H1 (cell line): ENCODE data around the gene NEURL2.

Source experiments
- CTCF ChIP-seq, 3 experiments: IDR thresholded peaks; 1 replicate in 2 of 3; 2 replicates in 1 of 3; pipeline versions ENCODE4 v1.5.1 to v1.6.1; 2011; ENCODE audit warnings: low read length in 3 of 3, mild to moderate bottlenecking in 3 of 3, inconsistent platforms in 2 of 3, low read depth in 1 of 3, moderate library complexity in 1 of 3; ENCODE audit not compliant: insufficient read depth in 1 of 3; ENCODE audit errors: control extremely low read depth in 1 of 3
- NANOG ChIP-seq: IDR thresholded peaks from 2 replicates; pipeline ENCODE4 v1.6.1; 2011; ENCODE audit warnings: low read length, low read depth, mild to moderate bottlenecking, inconsistent platforms; ENCODE audit not compliant: insufficient read depth, poor library complexity, severe bottlenecking
- POLR2A ChIP-seq, 2 experiments: IDR thresholded peaks; 1 replicate in 1 of 2; 2 replicates in 1 of 2; pipeline ENCODE4 v1.6.1; 2011; ENCODE audit warnings: low read depth in 2 of 2, low read length in 2 of 2, mild to moderate bottlenecking in 2 of 2; ENCODE audit errors: control extremely low read depth in 1 of 2
- SIN3A ChIP-seq, 2 experiments: IDR thresholded peaks in 1 of 2; conservative IDR thresholded peaks in 1 of 2; 2 replicates each; pipeline ENCODE4 v1.6.1; 2011 to 2012; ENCODE audit warnings: low read length in 2 of 2, improper control_type of control experiment in 1 of 2, low read depth in 1 of 2, mild to moderate bottlenecking in 1 of 2
- TEAD4 ChIP-seq: IDR thresholded peaks from 2 replicates; pipeline ENCODE4 v1.6.1; 2012; ENCODE audit warnings: low read depth, low read length, inconsistent platforms, mixed read lengths

DNA sequence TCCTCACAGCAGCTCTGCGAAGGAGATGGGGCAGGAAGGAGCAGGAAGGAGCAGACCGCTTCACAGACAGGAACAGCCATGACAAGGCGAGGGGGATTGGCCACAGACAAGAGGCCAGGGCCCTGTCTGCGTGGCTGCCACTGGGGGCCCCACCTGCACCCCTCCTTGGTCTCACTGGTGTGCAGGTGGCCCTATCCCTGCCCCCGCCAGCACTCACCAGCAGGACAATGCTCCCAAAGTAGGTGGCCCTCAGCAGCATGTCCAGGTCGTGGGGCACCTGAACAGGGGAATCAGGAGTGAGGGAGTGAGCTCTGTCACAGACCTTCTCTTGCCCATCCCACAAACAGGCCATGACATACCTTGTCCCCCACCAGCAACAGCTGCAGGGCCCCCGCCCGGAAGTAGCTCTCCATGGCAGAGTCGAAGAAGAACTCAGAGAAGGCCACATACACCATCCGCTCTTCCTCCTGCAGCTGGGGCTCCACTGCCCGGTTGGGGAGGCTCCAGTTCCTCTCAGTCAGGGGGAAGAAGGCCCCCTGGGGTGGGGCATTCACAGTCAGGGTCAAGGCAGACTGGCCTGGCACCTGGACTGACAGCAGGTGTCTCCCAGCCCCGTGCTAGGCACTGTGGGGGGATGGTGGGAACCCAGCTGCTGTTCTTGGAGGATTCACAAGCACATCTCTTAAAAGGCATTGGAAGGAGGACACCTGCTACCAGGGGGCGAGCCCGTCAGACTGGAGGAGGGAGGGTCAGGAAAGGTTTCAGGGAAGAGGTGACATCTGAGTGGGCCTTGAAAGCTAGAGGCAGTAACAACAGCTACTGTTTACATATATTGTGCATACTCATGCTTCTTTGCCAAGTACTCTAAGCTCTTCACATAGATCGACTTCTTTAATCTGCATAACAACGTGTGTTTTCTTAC lies 13.8 kb upstream of the NEURL2 start:
- TF ChIP-seq NANOG, result no peak
- no peak for TF ChIP-seq SIN3A (conservative IDR thresholded peaks at IDR 0.05 in 1 of 2, IDR thresholded peaks at IDR 0.05 in 1 of 2; ENCODE audit: low read depth in 1 of 2, low read length in 2 of 2)
- TF ChIP-seq CTCF (IDR thresholded peaks at IDR 0.05; ENCODE audit: control extremely low read depth in 1 of 3, insufficient read depth in 1 of 3, low read depth in 1 of 3, low read length in 3 of 3), result no peak
- no peak for TF ChIP-seq TEAD4
- no peak for TF ChIP-seq POLR2A (IDR thresholded peaks at IDR 0.05; ENCODE audit: control extremely low read depth in 1 of 2, low read depth in 2 of 2, low read length in 2 of 2)
